ENCODE data around the gene POLD2.

The POLD2 gene

DNA sequence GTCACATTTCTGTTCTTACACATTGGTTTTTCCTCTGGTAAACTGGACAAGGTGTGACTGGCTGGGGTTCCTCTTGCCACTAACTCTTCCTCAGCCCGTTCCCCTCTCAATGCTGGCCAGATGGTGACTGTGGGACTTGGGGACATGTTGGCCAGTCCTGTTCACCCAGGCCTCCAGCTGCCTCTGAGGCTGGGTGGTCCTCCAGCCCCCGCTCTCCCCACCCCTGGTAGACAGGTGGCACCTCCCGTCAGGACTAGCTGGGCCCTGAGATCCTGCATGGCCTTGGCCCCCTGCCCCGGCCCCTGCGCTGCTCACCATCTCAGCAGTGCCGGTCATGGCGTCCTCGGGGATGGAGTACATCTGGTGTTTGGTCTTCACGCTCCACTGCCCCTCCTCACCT is 28.6 kb upstream of the POLD2 start:
- TF ChIP-seq SIN3A (IDR thresholded peaks at IDR 0.05; ENCODE audit: borderline replicate concordance, insufficient read depth, low read length) = no peak
- TF ChIP-seq TAF1 (IDR thresholded peaks at IDR 0.05; ENCODE audit: borderline replicate concordance, insufficient read depth, low read length) = no peak
- TF ChIP-seq FOXP2 (optimal IDR thresholded peaks at IDR 0.05; ENCODE audit: borderline replicate concordance, extremely low read depth, extremely low read length, insufficient read depth) = no peak
- TF ChIP-seq, protein P1, sequence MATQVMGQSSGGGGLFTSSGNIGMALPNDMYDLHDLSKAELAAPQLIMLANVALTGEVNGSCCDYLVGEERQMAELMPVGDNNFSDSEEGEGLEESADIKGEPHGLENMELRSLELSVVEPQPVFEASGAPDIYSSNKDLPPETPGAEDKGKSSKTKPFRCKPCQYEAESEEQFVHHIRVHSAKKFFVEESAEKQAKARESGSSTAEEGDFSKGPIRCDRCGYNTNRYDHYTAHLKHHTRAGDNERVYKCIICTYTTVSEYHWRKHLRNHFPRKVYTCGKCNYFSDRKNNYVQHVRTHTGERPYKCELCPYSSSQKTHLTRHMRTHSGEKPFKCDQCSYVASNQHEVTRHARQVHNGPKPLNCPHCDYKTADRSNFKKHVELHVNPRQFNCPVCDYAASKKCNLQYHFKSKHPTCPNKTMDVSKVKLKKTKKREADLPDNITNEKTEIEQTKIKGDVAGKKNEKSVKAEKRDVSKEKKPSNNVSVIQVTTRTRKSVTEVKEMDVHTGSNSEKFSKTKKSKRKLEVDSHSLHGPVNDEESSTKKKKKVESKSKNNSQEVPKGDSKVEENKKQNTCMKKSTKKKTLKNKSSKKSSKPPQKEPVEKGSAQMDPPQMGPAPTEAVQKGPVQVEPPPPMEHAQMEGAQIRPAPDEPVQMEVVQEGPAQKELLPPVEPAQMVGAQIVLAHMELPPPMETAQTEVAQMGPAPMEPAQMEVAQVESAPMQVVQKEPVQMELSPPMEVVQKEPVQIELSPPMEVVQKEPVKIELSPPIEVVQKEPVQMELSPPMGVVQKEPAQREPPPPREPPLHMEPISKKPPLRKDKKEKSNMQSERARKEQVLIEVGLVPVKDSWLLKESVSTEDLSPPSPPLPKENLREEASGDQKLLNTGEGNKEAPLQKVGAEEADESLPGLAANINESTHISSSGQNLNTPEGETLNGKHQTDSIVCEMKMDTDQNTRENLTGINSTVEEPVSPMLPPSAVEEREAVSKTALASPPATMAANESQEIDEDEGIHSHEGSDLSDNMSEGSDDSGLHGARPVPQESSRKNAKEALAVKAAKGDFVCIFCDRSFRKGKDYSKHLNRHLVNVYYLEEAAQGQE (IDR thresholded peaks at IDR 0.05; ENCODE audit: insufficient read depth in 1 of 2, low read depth in 2 of 2, low read length in 2 of 2) = no peak
- TF ChIP-seq POLR2AphosphoS5 (IDR thresholded peaks at IDR 0.05; ENCODE audit: low read depth, low read length) = no peak

GRCh38 chr7:44150966-44151941 is 27.9 kb upstream of the POLD2 start:
- TF ChIP-seq FOXP2 (optimal IDR thresholded peaks at IDR 0.05; ENCODE audit: borderline replicate concordance, extremely low read depth, extremely low read length, insufficient read depth) (no peak), POLR2AphosphoS5 (IDR thresholded peaks at IDR 0.05; ENCODE audit: low read depth, low read length) (no peak), SIN3A (IDR thresholded peaks at IDR 0.05; ENCODE audit: borderline replicate concordance, insufficient read depth, low read length) (no peak), TAF1 (IDR thresholded peaks at IDR 0.05; ENCODE audit: borderline replicate concordance, insufficient read depth, low read length) (no peak)
- TF ChIP-seq, protein P1 (IDR thresholded peaks at IDR 0.05; ENCODE audit: insufficient read depth in 1 of 2, low read depth in 2 of 2, low read length in 2 of 2) = no peak

- TF ChIP-seq POLR2AphosphoS5 (IDR thresholded peaks at IDR 0.05; ENCODE audit: low read depth, low read length) = no peak
- TF ChIP-seq TAF1 (IDR thresholded peaks at IDR 0.05; ENCODE audit: borderline replicate concordance, insufficient read depth, low read length) = no peak
- TF ChIP-seq FOXP2 (optimal IDR thresholded peaks at IDR 0.05; ENCODE audit: borderline replicate concordance, extremely low read depth, extremely low read length, insufficient read depth) = no peak
- no peak for TF ChIP-seq SIN3A (IDR thresholded peaks at IDR 0.05; ENCODE audit: borderline replicate concordance, insufficient read depth, low read length)
- TF ChIP-seq, protein P1 (IDR thresholded peaks at IDR 0.05; ENCODE audit: insufficient read depth in 1 of 2, low read depth in 2 of 2, low read length in 2 of 2) = no peak
Observed at GRCh38 chr7:44150466-44150832, 27.1 kb upstream of the POLD2 start.

- no peak for TF ChIP-seq SIN3A (IDR thresholded peaks at IDR 0.05; ENCODE audit: borderline replicate concordance, insufficient read depth, low read length)
Observed at GRCh38 chr7:44149571-44150465, 26.5 kb upstream of the POLD2 start.

GRCh38 chr7:44148961-44149536 is 25.7 kb upstream of the POLD2 start:
- no peak for TF ChIP-seq SIN3A (IDR thresholded peaks at IDR 0.05; ENCODE audit: borderline replicate concordance, insufficient read depth, low read length)
- no peak for TF ChIP-seq TAF1 (IDR thresholded peaks at IDR 0.05; ENCODE audit: borderline replicate concordance, insufficient read depth, low read length)
- TF ChIP-seq, protein P1 (IDR thresholded peaks at IDR 0.05; ENCODE audit: insufficient read depth in 1 of 2, low read depth in 2 of 2, low read length in 2 of 2) = no peak
- no peak for TF ChIP-seq POLR2AphosphoS5 (IDR thresholded peaks at IDR 0.05; ENCODE audit: low read depth, low read length)
- TF ChIP-seq FOXP2 (optimal IDR thresholded peaks at IDR 0.05; ENCODE audit: borderline replicate concordance, extremely low read depth, extremely low read length, insufficient read depth) = no peak
